K562 (cell line): ENCODE measurements around the gene ARL10. TPM values are rescaled to one million over a fixed set of nuclear protein-coding genes. Genes with fewer than 3 reads are reported as not detected.

Source experiments
- ARID1B ChIP-seq: fragments of 450-650 bp; IDR thresholded peaks from 2 replicates; pipeline ENCODE4 v1.6.1; 2016; ENCODE audit warnings: antibody characterized with exemption, mild to moderate bottlenecking, inconsistent platforms
- ATF7 ChIP-seq: fragments of 450-650 bp; IDR thresholded peaks from 2 replicates; pipeline ENCODE4 v1.7.1; 2014; ENCODE audit warnings: mild to moderate bottlenecking, moderate library complexity
- ESRRA ChIP-seq: fragments of 450-650 bp; IDR thresholded peaks from 2 replicates; pipeline ENCODE4 v1.6.1; 2014; ENCODE audit warnings: low read depth, mild to moderate bottlenecking, moderate library complexity, borderline replicate concordance
- HNRNPH1 ChIP-seq: fragments of 200-400 bp; formaldehyde crosslinking; optimal IDR thresholded peaks from 2 replicates; pipeline ENCODE3; 2017; ENCODE audit warnings: low read depth, mild to moderate bottlenecking, low read length, moderate library complexity
- MLLT1 ChIP-seq, 2 experiments: fragments of 450-650 bp; IDR thresholded peaks; 2 replicates each; pipeline ENCODE4 v1.6.1; 2016
- NFATC3 ChIP-seq: fragments of 450-650 bp; IDR thresholded peaks from 2 replicates; pipeline ENCODE4 v1.6.1; 2017; ENCODE audit warnings: mild to moderate bottlenecking
- PHB ChIP-seq: fragments of 250-450 bp; sonication (Bioruptor Pico); IDR thresholded peaks from 2 replicates; pipeline ENCODE4 v1.5.0; 2021
- PRMT5 ChIP-seq: sonication (generic); formaldehyde crosslinking; IDR thresholded peaks from 2 replicates; pipeline ENCODE4 v1.5.0; 2020; ENCODE audit warnings: missing genetic modification reagents
- RBM22 ChIP-seq: fragments of 200-400 bp; formaldehyde crosslinking; IDR thresholded peaks from 2 replicates; pipeline ENCODE4 v1.6.1; 2018; ENCODE audit warnings: low read length, low read depth; ENCODE audit not compliant: poor library complexity, severe bottlenecking
- SMC3 ChIP-seq: conservative IDR thresholded peaks from 2 replicates; pipeline ENCODE4 v1.6.1; 2011; ENCODE audit warnings: low read depth, low read length, improper control_type of control experiment; ENCODE audit not compliant: insufficient read depth
- SOX6 ChIP-seq: fragments of 450-650 bp; IDR thresholded peaks from 2 replicates; pipeline ENCODE4 v1.6.1; 2014; ENCODE audit warnings: mild to moderate bottlenecking
- SREBF2 ChIP-seq: sonication (generic); formaldehyde crosslinking; IDR thresholded peaks from 2 replicates; pipeline ENCODE4 v1.4.0; 2020; ENCODE audit warnings: mild to moderate bottlenecking, missing genetic modification reagents
- STAT6 ChIP-seq: sonication (generic); formaldehyde crosslinking; IDR thresholded peaks from 2 replicates; pipeline ENCODE4 v1.8.1; 2023; ENCODE audit warnings: mild to moderate bottlenecking, missing genetic modification reagents
- TEAD4 ChIP-seq, 2 experiments: sonication (generic) in 1 of 2; formaldehyde crosslinking in 1 of 2; IDR thresholded peaks; 2 replicates each; pipeline versions ENCODE4 v1.6.1 to v1.8.0; 2012 to 2022; ENCODE audit warnings: borderline replicate concordance in 1 of 2, inconsistent platforms in 1 of 2, low read length in 1 of 2, mild to moderate bottlenecking in 1 of 2, missing genetic modification reagents in 1 of 2
- XRCC5 ChIP-seq: fragments of 200-400 bp; formaldehyde crosslinking; IDR thresholded peaks from 2 replicates; pipeline ENCODE4 v1.6.1; 2017; ENCODE audit warnings: low read depth, mild to moderate bottlenecking, low read length
- ZBTB12 ChIP-seq: fragments of 250-450 bp; sonication (Bioruptor Pico); IDR thresholded peaks from 2 replicates; pipeline ENCODE4 v1.4.0; 2020
- ZEB2 ChIP-seq: fragments of 450-650 bp; IDR thresholded peaks from 2 replicates; pipeline ENCODE4 v1.6.1; 2016
- ZNF140 ChIP-seq: fragments of 250-450 bp; sonication (Bioruptor Pico); IDR thresholded peaks from 2 replicates; pipeline ENCODE4 v1.8.0; 2021; ENCODE audit warnings: moderate library complexity, mild to moderate bottlenecking, inconsistent platforms
- ZNF143 ChIP-seq: sonication (generic); formaldehyde crosslinking; IDR thresholded peaks from 2 replicates; pipeline ENCODE4 v1.9.0; 2022; ENCODE audit warnings: mild to moderate bottlenecking, missing genetic modification reagents
- ZNF277 ChIP-seq: fragments of 250-450 bp; sonication (Bioruptor Pico); IDR thresholded peaks from 2 replicates; pipeline ENCODE4 v1.8.0; 2022; ENCODE audit warnings: inconsistent platforms, mild to moderate bottlenecking, moderate library complexity, borderline replicate concordance
- ZNF354B ChIP-seq: fragments of 250-450 bp; sonication (Bioruptor Pico); IDR thresholded peaks from 2 replicates; pipeline ENCODE4 v1.4.0; 2020
- ZNF445 ChIP-seq: fragments of 250-450 bp; sonication (Bioruptor Pico); IDR thresholded peaks from 2 replicates; pipeline ENCODE4 v1.4.0; 2020; ENCODE audit warnings: low read depth, mild to moderate bottlenecking, moderate library complexity
- ZNF785 ChIP-seq: fragments of 250-450 bp; sonication (Bioruptor Pico); IDR thresholded peaks from 2 replicates; pipeline ENCODE4 v1.4.0; 2020; ENCODE audit warnings: mild to moderate bottlenecking
- polyA plus RNA-seq, 8 experiments: library from polyadenylated mRNA; depleted of rRNA in 4 of 8; stranded (reverse) in 5 of 8; unstranded in 3 of 8; fragments of >200 nt; fragmentation: Nextera tagmentation in 2 of 8; fragmentation: Illumina TruSeq in 1 of 8; extraction: Ambion mirVana in 2 of 8; extraction: Trizol in 1 of 8; gene quantifications; 2 replicates each; pipeline versions ENCODE4 v1.2.1 to v1.2.3, GENCODE V29; 2011 to 2014; ENCODE audit warnings: inconsistent platforms in 1 of 8, missing spikeins in 1 of 8
- total RNA-seq, 7 experiments: library from RNA; depleted of rRNA in 6 of 7; stranded (reverse); fragments of >200 nt in 6 of 7; fragmentation: Illumina TruSeq in 2 of 7; extraction: Trizol in 2 of 7; gene quantifications; 2 replicates each; pipeline versions ENCODE4 v1.2.1 to v1.2.3, GENCODE V29; 2011 to 2021; ENCODE audit warnings: low replicate concordance in 1 of 7

The ARL10 gene
- total and polyA plus RNA-seq, 9 of the 15 experiments (the other 6 are each of a cell fraction or from before 2014, with no cell fraction given) = under 0.01 to 0.40 (median 0.34) TPM; not detected in 3

- TF ChIP-seq MLLT1 (IDR thresholded peaks at IDR 0.05) (0 out of 4 replicates have a peak, but pooled peaks of 1 of the 2 experiments have one; percentile 52), ATF7 (peak; percentile 64; the same call in 1 of the 2 replicates), SREBF2 (CRISPR knock-in tag) (no peak), PHB (CRISPR knock-in tag) (no peak), HNRNPH1 (no peak), SMC3 (peak; percentile 31), XRCC5 (0 out of 2 replicates have a peak, but pooled peaks have one; percentile 13), ZNF445 (CRISPR knock-in tag) (no peak), ZNF354B (CRISPR knock-in tag) (no peak), ARID1B (0 out of 2 replicates have a peak, but pooled peaks have one; percentile 18), ZBTB12 (CRISPR knock-in tag) (no peak), NFATC3 (no peak), PRMT5 (CRISPR knock-in tag) (0 out of 2 replicates have a peak, but pooled peaks have one; percentile 64), ZNF785 (no peak), ESRRA (peak; percentile 69), ZEB2 (no peak), STAT6 (no peak; the same call in 1 of the 2 replicates), ZNF277 (CRISPR knock-in tag) (no peak), ZNF143 (CRISPR knock-in tag) (peak; percentile 93), RBM22 (no peak), SOX6 (no peak; the same call in none of the 2 replicates), TEAD4 (IDR thresholded peaks at IDR 0.05; ENCODE audit: low read length) (no peak), TEAD4 (CRISPR knock-in tag; IDR thresholded peaks at IDR 0.05; ENCODE audit: borderline replicate concordance) (no peak), ZNF140 (CRISPR knock-in tag) (no peak)
Observed at GRCh38 chr5:176361437-176362232, 3.7 kb upstream of the ARL10 start, which contains the start of gene KIAA1191 (continued).
